Mesodermal cell (in vitro differentiated cells): ENCODE data around the gene MLF1.

ENCODE experiments used
- H3K27ac ChIP-seq: 2 replicates; pipeline ENCODE4 v1.7.0; 2013; ENCODE audit warnings: mild to moderate bottlenecking, low read depth, low read length, moderate library complexity; ENCODE audit not compliant: severe bottlenecking
- H3K36me3 ChIP-seq: 2 replicates; pipeline ENCODE4 v1.7.1; 2013; ENCODE audit warnings: mild to moderate bottlenecking, low read length, moderate library complexity; ENCODE audit not compliant: control insufficient read depth, insufficient read depth
- H3K4me1 ChIP-seq: one replicate; pipeline ENCODE4 v1.7.1; 2013; ENCODE audit warnings: mild to moderate bottlenecking, low read length; ENCODE audit not compliant: insufficient read depth, control insufficient read depth, poor library complexity, severe bottlenecking
- H3K4me3 ChIP-seq: 2 replicates; pipeline ENCODE4 v1.7.0; 2013; ENCODE audit warnings: low read length, control low read depth, mild to moderate bottlenecking; ENCODE audit not compliant: insufficient read depth, poor library complexity, severe bottlenecking; ENCODE audit errors: extremely low read depth
- H3K9me3 ChIP-seq: 2 replicates; pipeline ENCODE4 v1.7.1; 2013; ENCODE audit warnings: mild to moderate bottlenecking, low read length, moderate library complexity; ENCODE audit not compliant: control insufficient read depth
- WGBS, 2 experiments: methylation state at CpG; one replicate each; pipeline ENCODE4 v1.1.5; 2013; ENCODE audit warnings: missing lambda C conversion rate in 2 of 2; ENCODE audit not compliant: insufficient coverage in 2 of 2; 5-methylcytosine and 5-hydroxymethylcytosine counted together

The MLF1 gene

GRCh38 chr3:158574646-158575045 lies 3.7 kb downstream of the MLF1 start:
- no peak overlapping the region for H3K4me3 ChIP-seq
- WGBS, 2 experiments = no CpG with 5 or more reads among the region's 1 CpG
- no peak overlapping the region for H3K27ac ChIP-seq
- H3K36me3 ChIP-seq = no peaks in the 10 kb centered on the region
- no peaks in the 10 kb centered on the region for H3K4me1 ChIP-seq
- no peaks in the 10 kb centered on the region for H3K9me3 ChIP-seq

- H3K36me3 ChIP-seq = no peaks in the 10 kb centered on the region
- no peak overlapping the region for H3K4me3 ChIP-seq
- H3K27ac ChIP-seq = no peak overlapping the region
These were observed 19.2 kb downstream of the MLF1 start for GRCh38 chr3:158590223-158590622.

GRCh38 chr3:158600787-158601186 lies 29.8 kb downstream of the MLF1 start:
- 100% methylated on average over 1 of the region's 2 CpGs; no CpG with 5 or more reads in 1 of the 2 experiments for WGBS, 2 experiments

More at GRCh38 chr3:158590223-158590622, 19.2 kb downstream of the MLF1 start:
- no peaks in the 10 kb centered on the region for H3K4me1 ChIP-seq
- H3K9me3 ChIP-seq = no peaks in the 10 kb centered on the region

GRCh38 chr3:158602227-158602626 lies 31.2 kb downstream of the MLF1 start:
- H3K4me1 ChIP-seq = no peaks in the 10 kb centered on the region
- no peak overlapping the region for H3K4me3 ChIP-seq
- no peaks in the 10 kb centered on the region for H3K9me3 ChIP-seq
- H3K36me3 ChIP-seq = no peaks in the 10 kb centered on the region
- H3K27ac ChIP-seq = no peak overlapping the region

More at GRCh38 chr3:158600787-158601186, 29.8 kb downstream of the MLF1 start:
- H3K4me1 ChIP-seq = no peaks in the 10 kb centered on the region
- H3K27ac ChIP-seq = no peak overlapping the region
- no peaks in the 10 kb centered on the region for H3K36me3 ChIP-seq
- H3K9me3 ChIP-seq = no peaks in the 10 kb centered on the region
- H3K4me3 ChIP-seq = no peak overlapping the region

GRCh38 chr3:158617982-158618875 lies 47.2 kb downstream of the MLF1 start:
- peaks cover 31% of the 10 kb centered on the region for H3K9me3 ChIP-seq
- H3K4me1 ChIP-seq = no peaks in the 10 kb centered on the region
- H3K36me3 ChIP-seq = no peaks in the 10 kb centered on the region
- no peak overlapping the region for H3K27ac ChIP-seq
- no CpG with 5 or more reads among the region's 1 CpG for WGBS, 2 experiments
- H3K4me3 ChIP-seq = no peak overlapping the region

GRCh38 chr3:158625881-158626280 lies 54.9 kb downstream of the MLF1 start:
- H3K9me3 ChIP-seq = peaks cover 11% of the 10 kb centered on the region
- no peaks in the 10 kb centered on the region for H3K36me3 ChIP-seq
- WGBS, 2 experiments = no CpG with 5 or more reads among the region's 1 CpG
- H3K4me1 ChIP-seq = no peaks in the 10 kb centered on the region
- H3K4me3 ChIP-seq = no peak overlapping the region
- no peak overlapping the region for H3K27ac ChIP-seq

GRCh38 chr3:158631981-158632380 lies 61.0 kb downstream of the MLF1 start:
- H3K27ac ChIP-seq = no peak overlapping the region
- H3K4me1 ChIP-seq = no peaks in the 10 kb centered on the region
- H3K4me3 ChIP-seq = no peak overlapping the region
- H3K36me3 ChIP-seq = no peaks in the 10 kb centered on the region
- no peaks in the 10 kb centered on the region for H3K9me3 ChIP-seq

GRCh38 chr3:158640646-158641045 lies 69.7 kb downstream of the MLF1 start:
- Histone ChIP-seq H3K4me1 (no peaks in the 10 kb centered on the region), H3K4me3 (no peak overlapping the region), H3K9me3 (no peaks in the 10 kb centered on the region), H3K36me3 (no peaks in the 10 kb centered on the region), H3K27ac (no peak overlapping the region)
- WGBS, 2 experiments = 83 to 85% methylated on average over 5 to 7 of the region's 7 CpGs

- no peak overlapping the region for H3K27ac ChIP-seq
- 97 to 100% methylated on average over 1 to 5 of the region's 7 CpGs for WGBS, 2 experiments
- H3K36me3 ChIP-seq = peaks cover 10% of the 10 kb centered on the region
- no peak overlapping the region for H3K4me3 ChIP-seq
- no peaks in the 10 kb centered on the region for H3K9me3 ChIP-seq
- no peaks in the 10 kb centered on the region for H3K4me1 ChIP-seq
These were observed 71.0 kb downstream of the MLF1 start for GRCh38 chr3:158642005-158642404.

GRCh38 chr3:158642474-158643210 lies 71.6 kb downstream of the MLF1 start:
- Histone ChIP-seq H3K27ac (no peak overlapping the region), H3K4me1 (no peaks in the 10 kb centered on the region), H3K4me3 (no peak overlapping the region), H3K36me3 (peaks cover 13% of the 10 kb centered on the region), H3K9me3 (no peaks in the 10 kb centered on the region)
- WGBS, 2 experiments = 76 to 100% methylated on average over 3 to 4 of the region's 6 CpGs
